ENCODE measurements around the gene QSOX2.

QSOX2 gene

GRCh38 chr9:136235709-136236455, 9.7 kb downstream of the QSOX2 start:
- TF ChIP-seq POLR2A (IDR thresholded peaks at IDR 0.05; ENCODE audit: low read depth, low read length), result no peak
- no peak for TF ChIP-seq POLR2AphosphoS5 (IDR thresholded peaks at IDR 0.05; ENCODE audit: low read depth, low read length)
- no peak for TF ChIP-seq TAF1 (IDR thresholded peaks at IDR 0.05; ENCODE audit: borderline replicate concordance, low read depth, low read length)
- DNase-seq (ENCODE audit: insufficient read length), result no peak
- FAIRE-seq, result no peak

GRCh38 chr9:136235171-136235570, 10.4 kb downstream of the QSOX2 start:
- FAIRE-seq (no peak), DNase-seq (ENCODE audit: insufficient read length) (no peak)
- no peak for TF ChIP-seq POLR2AphosphoS5 (IDR thresholded peaks at IDR 0.05; ENCODE audit: low read depth, low read length)
- no peak for TF ChIP-seq TAF1 (IDR thresholded peaks at IDR 0.05; ENCODE audit: borderline replicate concordance, low read depth, low read length)
- no peak for TF ChIP-seq POLR2A (IDR thresholded peaks at IDR 0.05; ENCODE audit: low read depth, low read length)

GRCh38 chr9:136234597-136234996, 11.0 kb downstream of the QSOX2 start:
- FAIRE-seq (no peak), DNase-seq (ENCODE audit: insufficient read length) (no peak)
- TF ChIP-seq TAF1 (IDR thresholded peaks at IDR 0.05; ENCODE audit: borderline replicate concordance, low read depth, low read length) (no peak), POLR2A (IDR thresholded peaks at IDR 0.05; ENCODE audit: low read depth, low read length) (no peak), POLR2AphosphoS5 (IDR thresholded peaks at IDR 0.05; ENCODE audit: low read depth, low read length) (no peak)

GRCh38 chr9:136233868-136234267, 11.7 kb downstream of the QSOX2 start:
- DNase-seq (ENCODE audit: insufficient read length) (no peak), FAIRE-seq (no peak)
- no peak for TF ChIP-seq POLR2A (IDR thresholded peaks at IDR 0.05; ENCODE audit: low read depth, low read length)
- TF ChIP-seq TAF1 (IDR thresholded peaks at IDR 0.05; ENCODE audit: borderline replicate concordance, low read depth, low read length), result no peak
- no peak for TF ChIP-seq POLR2AphosphoS5 (IDR thresholded peaks at IDR 0.05; ENCODE audit: low read depth, low read length)

GRCh38 chr9:136233411-136233810, 12.2 kb downstream of the QSOX2 start:
- FAIRE-seq, result no peak
- no peak for DNase-seq (ENCODE audit: insufficient read length)
- no peak for TF ChIP-seq TAF1 (IDR thresholded peaks at IDR 0.05; ENCODE audit: borderline replicate concordance, low read depth, low read length)
- TF ChIP-seq POLR2A (IDR thresholded peaks at IDR 0.05; ENCODE audit: low read depth, low read length), result no peak
- no peak for TF ChIP-seq POLR2AphosphoS5 (IDR thresholded peaks at IDR 0.05; ENCODE audit: low read depth, low read length)

- TF ChIP-seq TAF1 (IDR thresholded peaks at IDR 0.05; ENCODE audit: borderline replicate concordance, low read depth, low read length), result no peak
- no peak for TF ChIP-seq POLR2A (IDR thresholded peaks at IDR 0.05; ENCODE audit: low read depth, low read length)
- TF ChIP-seq POLR2AphosphoS5 (IDR thresholded peaks at IDR 0.05; ENCODE audit: low read depth, low read length), result no peak
- no peak for FAIRE-seq
- DNase-seq (ENCODE audit: insufficient read length), result no peak
These were observed 12.6 kb downstream of the QSOX2 start for GRCh38 chr9:136232969-136233368.

GRCh38 chr9:136231478-136232297, 13.9 kb downstream of the QSOX2 start:
- TF ChIP-seq POLR2AphosphoS5 (IDR thresholded peaks at IDR 0.05; ENCODE audit: low read depth, low read length) (no peak), TAF1 (IDR thresholded peaks at IDR 0.05; ENCODE audit: borderline replicate concordance, low read depth, low read length) (no peak), POLR2A (IDR thresholded peaks at IDR 0.05; ENCODE audit: low read depth, low read length) (no peak)
- FAIRE-seq (no peak), DNase-seq (ENCODE audit: insufficient read length) (no peak)

DNA sequence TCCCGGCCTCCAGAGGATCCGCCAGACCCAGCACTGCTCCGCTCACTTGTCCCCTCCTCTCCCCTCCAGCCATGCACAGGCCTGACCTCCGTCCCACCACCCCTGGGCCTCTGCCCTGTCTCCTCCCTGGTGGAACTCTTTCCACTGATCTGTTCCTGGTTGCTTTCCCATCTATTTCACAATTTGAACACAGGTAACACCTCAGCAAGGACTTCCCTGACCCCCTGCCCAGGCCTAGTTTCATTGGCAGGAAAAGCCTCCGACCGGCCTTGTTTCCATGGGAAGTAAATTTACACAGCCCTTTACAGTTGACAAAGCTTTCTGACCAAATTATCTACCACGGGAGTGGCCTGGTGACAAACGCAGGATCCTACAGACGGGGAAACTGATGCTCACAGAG, 14.8 kb downstream of the QSOX2 start:
- DNase-seq (ENCODE audit: insufficient read length) (no peak), FAIRE-seq (no peak)
- TF ChIP-seq TAF1 (IDR thresholded peaks at IDR 0.05; ENCODE audit: borderline replicate concordance, low read depth, low read length), result no peak
- no peak for TF ChIP-seq POLR2AphosphoS5 (IDR thresholded peaks at IDR 0.05; ENCODE audit: low read depth, low read length)
- TF ChIP-seq POLR2A (IDR thresholded peaks at IDR 0.05; ENCODE audit: low read depth, low read length), result no peak

GRCh38 chr9:136230365-136230764, 15.2 kb downstream of the QSOX2 start:
- no peak for FAIRE-seq
- DNase-seq (ENCODE audit: insufficient read length), result no peak
- TF ChIP-seq TAF1 (IDR thresholded peaks at IDR 0.05; ENCODE audit: borderline replicate concordance, low read depth, low read length), result no peak
- TF ChIP-seq POLR2A (IDR thresholded peaks at IDR 0.05; ENCODE audit: low read depth, low read length), result no peak
- TF ChIP-seq POLR2AphosphoS5 (IDR thresholded peaks at IDR 0.05; ENCODE audit: low read depth, low read length), result no peak

GRCh38 chr9:136229096-136230065, 16.2 kb downstream of the QSOX2 start:
- DNase-seq (ENCODE audit: insufficient read length) (no peak), FAIRE-seq (no peak)
- TF ChIP-seq TAF1 (IDR thresholded peaks at IDR 0.05; ENCODE audit: borderline replicate concordance, low read depth, low read length) (no peak), POLR2A (IDR thresholded peaks at IDR 0.05; ENCODE audit: low read depth, low read length) (no peak), POLR2AphosphoS5 (IDR thresholded peaks at IDR 0.05; ENCODE audit: low read depth, low read length) (no peak)
